ENCODE results near the gene TBATA.
"Not testable (repeated sequence)": the region's sequence is repeated elsewhere in the genome, so short reads cannot be mapped to it uniquely, and the experiment has no call there.

Gene TBATA

DNA sequence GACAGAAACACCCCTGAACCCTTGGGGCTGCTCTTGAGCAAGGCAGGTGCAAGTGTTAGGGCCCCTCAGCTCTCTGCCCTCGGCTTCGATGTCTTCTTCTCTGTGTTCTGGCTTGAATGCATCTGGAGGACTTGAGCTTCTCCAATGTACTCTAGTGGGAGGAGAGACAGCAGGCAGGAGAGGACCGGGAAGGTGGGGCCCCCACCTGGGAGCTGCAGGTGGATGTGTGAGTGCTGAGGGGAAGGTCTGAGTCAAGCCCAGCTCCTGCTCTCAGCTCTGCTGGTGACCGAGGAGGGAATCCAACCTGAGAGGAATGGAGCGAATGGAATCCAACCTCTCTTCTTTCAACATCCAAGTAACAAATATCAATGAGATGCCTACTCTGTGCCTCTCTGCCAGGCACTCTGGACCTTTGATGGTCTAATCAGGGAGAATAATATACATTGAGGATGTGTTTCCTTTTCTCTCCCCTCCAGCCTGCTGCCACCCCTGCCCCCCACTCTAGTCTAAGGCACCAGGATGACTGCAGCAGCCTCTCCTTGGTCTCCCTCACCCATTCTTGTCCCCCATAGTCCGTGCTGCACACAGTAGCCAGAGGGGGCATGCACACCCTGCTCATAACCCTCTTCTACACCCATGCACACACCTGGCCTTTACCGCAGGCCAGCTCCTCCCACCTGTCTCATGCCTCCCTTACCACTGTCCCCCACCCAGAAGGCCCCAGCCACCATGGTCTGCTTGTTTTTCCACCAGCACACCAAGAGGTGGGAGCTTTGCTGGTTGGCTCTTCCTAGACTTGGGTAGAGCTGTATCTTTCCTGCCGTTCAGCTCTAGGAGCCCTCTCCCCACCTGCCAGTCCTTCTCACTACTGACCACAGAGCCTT, 13.6 kb downstream of the TBATA start:
- Mint-ChIP-seq H3K4me3 (no peak overlapping the region), H3K27me3 (ENCODE audit: low read depth) (peaks cover 4% of the 10 kb centered on the region), H3K9me3 (peaks cover 5% of the 10 kb centered on the region), H3K4me1 (no peaks in the 10 kb centered on the region), H3K36me3 (ENCODE audit: low read depth) (no peaks in the 10 kb centered on the region), H3K27ac (no peak overlapping the region)
- TF ChIP-seq, protein P1, sequence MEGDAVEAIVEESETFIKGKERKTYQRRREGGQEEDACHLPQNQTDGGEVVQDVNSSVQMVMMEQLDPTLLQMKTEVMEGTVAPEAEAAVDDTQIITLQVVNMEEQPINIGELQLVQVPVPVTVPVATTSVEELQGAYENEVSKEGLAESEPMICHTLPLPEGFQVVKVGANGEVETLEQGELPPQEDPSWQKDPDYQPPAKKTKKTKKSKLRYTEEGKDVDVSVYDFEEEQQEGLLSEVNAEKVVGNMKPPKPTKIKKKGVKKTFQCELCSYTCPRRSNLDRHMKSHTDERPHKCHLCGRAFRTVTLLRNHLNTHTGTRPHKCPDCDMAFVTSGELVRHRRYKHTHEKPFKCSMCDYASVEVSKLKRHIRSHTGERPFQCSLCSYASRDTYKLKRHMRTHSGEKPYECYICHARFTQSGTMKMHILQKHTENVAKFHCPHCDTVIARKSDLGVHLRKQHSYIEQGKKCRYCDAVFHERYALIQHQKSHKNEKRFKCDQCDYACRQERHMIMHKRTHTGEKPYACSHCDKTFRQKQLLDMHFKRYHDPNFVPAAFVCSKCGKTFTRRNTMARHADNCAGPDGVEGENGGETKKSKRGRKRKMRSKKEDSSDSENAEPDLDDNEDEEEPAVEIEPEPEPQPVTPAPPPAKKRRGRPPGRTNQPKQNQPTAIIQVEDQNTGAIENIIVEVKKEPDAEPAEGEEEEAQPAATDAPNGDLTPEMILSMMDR (IDR thresholded peaks at IDR 0.05; ENCODE audit: unreplicated experiment in 3 of 3), result no peak

DNA sequence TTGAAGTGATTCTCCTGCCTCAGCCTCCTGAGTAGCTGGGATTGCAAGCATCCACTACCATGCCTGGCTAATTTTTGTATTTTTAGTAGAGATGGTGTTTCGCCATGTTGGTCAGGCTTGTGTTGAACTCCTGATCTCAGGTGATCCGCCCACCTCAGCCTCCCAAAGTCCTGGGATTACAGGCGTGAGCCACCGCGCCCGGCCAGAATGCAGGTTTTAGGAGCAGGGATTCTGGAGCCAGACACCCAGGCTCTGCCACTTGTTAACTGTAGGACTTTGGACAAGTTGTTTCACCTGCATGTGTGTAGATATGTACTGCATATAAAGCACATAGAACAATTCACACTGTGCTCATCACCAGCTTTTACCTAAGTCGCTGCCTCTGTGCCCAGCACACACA, 14.7 kb downstream of the TBATA start:
- not testable (repeated sequence) for H3K4me3 Mint-ChIP-seq; H3K27me3 Mint-ChIP-seq (ENCODE audit: low read depth); H3K4me1 Mint-ChIP-seq; H3K27ac Mint-ChIP-seq; H3K9me3 Mint-ChIP-seq; H3K36me3 Mint-ChIP-seq (ENCODE audit: low read depth)

DNA sequence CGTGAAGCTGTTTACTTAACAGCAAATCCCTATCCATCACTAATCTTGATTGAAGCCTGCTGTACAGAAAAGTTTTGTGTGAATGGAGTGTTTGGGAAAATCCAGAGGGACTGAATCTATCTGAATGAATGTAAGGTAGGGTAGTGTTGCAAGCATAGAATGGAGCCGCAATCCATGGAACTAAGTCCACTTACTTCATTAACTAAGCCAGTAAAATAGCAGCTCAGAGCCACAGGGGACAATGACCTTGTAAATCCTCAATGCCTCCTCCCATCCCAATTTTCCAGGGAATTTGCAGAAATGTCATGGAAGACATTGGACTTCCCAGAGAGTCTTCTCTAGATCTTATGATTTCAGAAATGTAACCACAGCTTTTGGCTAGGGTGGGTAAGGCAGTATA, 15.2 kb downstream of the TBATA start:
- Mint-ChIP-seq H3K36me3 (ENCODE audit: low read depth) (no peaks in the 10 kb centered on the region), H3K4me3 (no peak overlapping the region), H3K27ac (no peak overlapping the region), H3K4me1 (no peaks in the 10 kb centered on the region), H3K9me3 (peaks cover 13% of the 10 kb centered on the region), H3K27me3 (ENCODE audit: low read depth) (peaks cover 4% of the 10 kb centered on the region)
- TF ChIP-seq, protein P1 (IDR thresholded peaks at IDR 0.05; ENCODE audit: unreplicated experiment in 3 of 3), result no peak

DNA sequence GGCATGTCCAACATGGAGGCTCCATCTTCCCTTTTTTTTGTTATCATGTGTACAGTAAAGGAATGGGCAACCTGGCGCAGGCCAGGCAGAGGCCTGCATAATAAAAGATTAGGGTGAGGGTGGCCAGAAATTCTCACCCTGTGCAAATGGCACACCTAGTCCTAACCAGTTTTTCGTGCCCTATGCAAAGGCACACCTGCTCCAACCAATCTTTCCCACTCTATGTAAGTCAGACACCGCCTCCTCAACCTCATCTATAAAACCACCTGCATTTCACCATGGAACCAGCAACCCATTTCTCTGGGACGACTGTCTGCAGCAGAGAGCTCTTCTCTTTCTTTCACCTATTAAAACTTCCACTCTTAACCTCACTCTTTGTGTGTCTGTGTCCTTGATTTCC, 16.1 kb downstream of the TBATA start:
- Mint-ChIP-seq H3K27ac (no peak overlapping the region), H3K4me3 (no peak overlapping the region), H3K9me3 (peaks cover 14% of the 10 kb centered on the region), H3K36me3 (ENCODE audit: low read depth) (no peaks in the 10 kb centered on the region), H3K4me1 (no peaks in the 10 kb centered on the region), H3K27me3 (ENCODE audit: low read depth) (peaks cover 4% of the 10 kb centered on the region)
- TF ChIP-seq, protein P1 (IDR thresholded peaks at IDR 0.05; ENCODE audit: unreplicated experiment in 3 of 3), result no peak

DNA sequence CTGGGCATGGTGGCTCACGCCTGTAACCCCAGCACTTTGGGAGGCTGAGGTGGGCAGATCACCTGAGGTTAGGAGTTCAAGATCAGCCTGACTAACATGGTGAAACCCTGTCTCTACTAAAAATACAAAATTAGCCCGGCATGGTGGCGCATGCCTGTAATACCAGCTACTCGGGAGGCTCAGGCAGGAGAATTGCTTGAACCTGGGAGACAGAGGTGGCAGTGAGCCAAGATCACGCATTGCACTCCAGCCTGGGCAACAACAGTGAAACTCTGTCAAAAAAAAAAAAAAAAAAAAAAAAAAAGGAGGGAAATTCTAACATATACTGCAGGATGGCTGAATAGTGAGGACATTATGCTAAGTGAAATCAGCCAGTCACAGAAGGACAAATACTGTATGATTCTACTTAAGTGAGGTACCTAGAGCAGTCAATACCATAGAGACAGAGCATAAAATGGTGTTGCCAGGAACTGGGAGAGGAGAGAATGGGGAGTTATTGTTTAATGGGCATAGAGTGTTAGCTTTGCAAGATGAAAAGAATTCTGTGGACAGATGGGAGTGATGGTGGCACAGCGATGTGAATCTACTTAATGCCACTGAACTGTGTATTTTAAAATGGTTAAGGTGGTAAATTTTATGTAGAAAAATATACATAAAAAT, 17.0 kb downstream of the TBATA start:
- not testable (repeated sequence) for H3K27ac Mint-ChIP-seq; H3K36me3 Mint-ChIP-seq (ENCODE audit: low read depth); H3K4me1 Mint-ChIP-seq; H3K4me3 Mint-ChIP-seq; H3K27me3 Mint-ChIP-seq (ENCODE audit: low read depth)
- H3K9me3 Mint-ChIP-seq, result peaks cover 14% of the 10 kb centered on the region

DNA sequence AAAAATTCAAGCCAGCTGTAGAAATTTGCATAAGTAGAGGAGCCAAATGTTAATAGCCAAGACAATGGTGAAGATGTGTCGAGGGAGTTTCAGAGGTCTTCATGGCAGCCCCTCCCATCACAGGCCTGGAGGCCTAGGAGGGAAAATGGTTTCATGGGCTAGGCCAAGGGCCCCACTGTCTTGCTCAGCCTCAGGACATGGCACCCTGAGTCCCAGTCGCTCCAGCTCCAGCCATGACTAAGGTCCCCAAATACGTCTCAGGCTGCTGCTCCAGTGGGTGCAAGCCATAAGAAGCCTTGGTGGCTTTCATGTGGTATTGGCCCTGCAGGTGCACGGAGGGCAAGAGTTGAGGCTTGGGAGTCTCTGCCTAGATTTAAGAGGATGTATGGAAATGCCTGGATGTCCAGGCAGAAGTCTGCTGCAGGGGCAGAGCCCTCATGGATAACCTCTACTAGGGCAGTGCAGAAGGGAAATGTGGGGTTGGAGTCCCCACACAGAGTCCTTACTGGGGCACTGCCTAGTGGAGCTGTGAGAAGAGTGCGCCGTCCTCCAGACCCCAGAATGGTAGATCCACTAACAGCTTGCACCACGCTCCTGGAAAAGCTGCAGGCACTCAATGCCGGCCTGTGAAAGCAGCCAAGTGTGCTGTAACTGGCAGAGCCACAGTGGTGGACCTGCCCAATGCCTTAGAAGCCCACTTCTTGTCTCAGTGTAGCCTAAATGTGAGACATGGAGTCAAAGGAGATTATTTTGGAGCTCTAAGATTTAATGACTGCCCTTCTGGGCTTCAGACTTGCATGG, 19.2 kb downstream of the TBATA start:
- Mint-ChIP-seq H3K27me3 (ENCODE audit: low read depth) (peaks cover 4% of the 10 kb centered on the region), H3K4me3 (no peak overlapping the region), H3K9me3 (peaks cover 14% of the 10 kb centered on the region), H3K4me1 (peaks cover 8% of the 10 kb centered on the region), H3K36me3 (ENCODE audit: low read depth) (no peaks in the 10 kb centered on the region), H3K27ac (no peak overlapping the region)
- TF ChIP-seq, protein P1 (IDR thresholded peaks at IDR 0.05; ENCODE audit: unreplicated experiment in 3 of 3), result no peak

All from nephron (organoid).